ENCODE results near the gene MBNL1.

- TF ChIP-seq CTCF (IDR thresholded peaks at IDR 0.05) (no peak), POLR2A (IDR thresholded peaks at IDR 0.05) (no peak)
Observed at GRCh38 chr3:152419748-152420147, 151.0 kb downstream of the MBNL1 start.
